RPMI8226 (cell line): Measurements from ENCODE around the gene NUP93.
A peak's percentile ranks its signal among the peaks of the same experiment; 100 is the strongest.

Source experiments
- DNase-seq: peaks from one replicate; pipeline ENCODE4 v3.0.0-alpha.2; 2015

Gene NUP93

GRCh38 chr16:56747486-56748045 lies 17.6 kb downstream of the NUP93 start:
- DNase-seq: no peak

GRCh38 chr16:56748191-56748590 lies 18.3 kb downstream of the NUP93 start:
- DNase-seq: no peak

GRCh38 chr16:56748826-56749225 lies 18.9 kb downstream of the NUP93 start:
- DNase-seq: no peak

GRCh38 chr16:56749672-56750491 lies 20.0 kb downstream of the NUP93 start:
- DNase-seq: no peak

- no peak for DNase-seq
Observed at GRCh38 chr16:56753410-56753809, 23.5 kb downstream of the NUP93 start.

- DNase-seq: no peak
Observed at GRCh38 chr16:56755038-56755437, 25.1 kb downstream of the NUP93 start.

GRCh38 chr16:56758432-56758831 lies 28.5 kb downstream of the NUP93 start:
- DNase-seq: no peak

- DNase-seq: no peak
Observed at GRCh38 chr16:56758930-56759329, 29.0 kb downstream of the NUP93 start.

GRCh38 chr16:56763291-56763916 lies 33.5 kb downstream of the NUP93 start:
- no peak for DNase-seq

- peak; percentile 41 for DNase-seq
Observed at GRCh38 chr16:56764835-56765234, 34.9 kb downstream of the NUP93 start.

- DNase-seq: no peak
Observed at GRCh38 chr16:56765949-56766348, 36.0 kb downstream of the NUP93 start.

GRCh38 chr16:56767024-56767423 lies 37.1 kb downstream of the NUP93 start:
- no peak for DNase-seq

GRCh38 chr16:56769677-56770076 lies 39.7 kb downstream of the NUP93 start:
- no peak for DNase-seq

- DNase-seq: peak; percentile 29
Observed at GRCh38 chr16:56771558-56772279, 41.8 kb downstream of the NUP93 start.

- DNase-seq: no peak
Observed at GRCh38 chr16:56773532-56773931, 43.6 kb downstream of the NUP93 start.

- DNase-seq: no peak
Observed at GRCh38 chr16:56774016-56774680, 44.2 kb downstream of the NUP93 start.

- no peak for DNase-seq
Observed at GRCh38 chr16:56775162-56775561, 45.2 kb downstream of the NUP93 start.

- no peak for DNase-seq
Observed at GRCh38 chr16:56776562-56776961, 46.6 kb downstream of the NUP93 start.

GRCh38 chr16:56777001-56777400 lies 47.1 kb downstream of the NUP93 start:
- no peak for DNase-seq

GRCh38 chr16:56777482-56777881 lies 47.6 kb downstream of the NUP93 start:
- DNase-seq: no peak

- DNase-seq: no peak
Observed at GRCh38 chr16:56779906-56780305, 50.0 kb downstream of the NUP93 start.

GRCh38 chr16:56780646-56781045 lies 50.7 kb downstream of the NUP93 start:
- no peak for DNase-seq

- no peak for DNase-seq
Observed at GRCh38 chr16:56781528-56781961, 51.6 kb downstream of the NUP93 start.
